SK-N-SH (cell line): ENCODE data around the gene ANLN. TPM values are rescaled to one million over a fixed set of nuclear protein-coding genes. Genes with fewer than 3 reads are reported as not detected.

Experiments used
- CTCF ChIA-PET: fragments of 300-600, 350-600 bp; formaldehyde crosslinking; extraction: SDS; loops from one replicate; lab custom pipeline; 2021; lab: Yijun Ruan, JAX
- POLR2A ChIA-PET: fragments of 350-600 bp; sonication (Branson Sonifier 250); formaldehyde crosslinking; extraction: SDS; loops from one replicate; lab custom pipeline; 2020; ENCODE audit warnings: antibody characterized with exemption, inconsistent platforms; lab: Yijun Ruan, JAX
- DNase-seq: peaks from one replicate; pipeline ENCODE4 v3.0.0; 2012
- H2AFZ ChIP-seq: fragments of 200-600 bp; sonication (generic); 2 replicates; pipeline ENCODE4 v1.8.1; 2016; ENCODE audit warnings: antibody characterized with exemption, mild to moderate bottlenecking, low read depth
- H3F3A ChIP-seq: fragments of 200-600 bp; sonication (generic); replicated peaks from 2 replicates; pipeline ENCODE3; 2016; ENCODE audit warnings: antibody characterized with exemption, mild to moderate bottlenecking; ENCODE audit not compliant: insufficient read depth
- H3K27ac ChIP-seq, 2 experiments: fragments of 200-500 bp in 1 of 2; fragments of 200-600 bp in 1 of 2; sonication (Bioruptor generic) in 1 of 2; sonication (generic), shearing (Covaris generic) in 1 of 2; 2 replicates each; pipeline versions ENCODE4 v1.5.1 to v1.6.1; 2014 to 2016; ENCODE audit warnings: low read depth in 2 of 2, inconsistent platforms in 1 of 2, low read length in 1 of 2, mild to moderate bottlenecking in 1 of 2, mixed read lengths in 1 of 2
- H3K27me3 ChIP-seq: fragments of 200-600 bp; sonication (generic), shearing (Covaris generic); 2 replicates; pipeline ENCODE4 v1.6.1; 2016; ENCODE audit warnings: mixed run types; ENCODE audit not compliant: insufficient read depth
- H3K36me3 ChIP-seq, 2 experiments: fragments of 200-500 bp in 1 of 2; fragments of 200-600 bp in 1 of 2; sonication (Bioruptor generic) in 1 of 2; sonication (generic) in 1 of 2; replicated peaks in 1 of 2; 2 replicates each; pipeline versions ENCODE3 to v1.5.1; 2014 to 2016; ENCODE audit warnings: low read length in 1 of 2, mild to moderate bottlenecking in 1 of 2; ENCODE audit not compliant: insufficient read depth in 2 of 2, control insufficient read depth in 1 of 2
- H3K4me1 ChIP-seq, 2 experiments: fragments of 200-500 bp in 1 of 2; fragments of 200-600 bp in 1 of 2; sonication (Bioruptor generic) in 1 of 2; sonication (generic), shearing (Covaris generic) in 1 of 2; 2 replicates each; pipeline versions ENCODE4 v1.5.1 to v1.6.1; 2014 to 2016; ENCODE audit warnings: low read depth in 1 of 2, low read length in 1 of 2, mixed run types in 1 of 2; ENCODE audit not compliant: insufficient read depth in 2 of 2, control insufficient read depth in 1 of 2
- H3K4me2 ChIP-seq: fragments of 200-600 bp; sonication (generic), shearing (Covaris generic); 2 replicates; pipeline ENCODE4 v1.6.1; 2017; ENCODE audit warnings: mixed run types
- H3K4me3 ChIP-seq, 2 experiments: fragments of 200-500 bp in 1 of 2; fragments of 200-600 bp in 1 of 2; sonication (Bioruptor generic) in 1 of 2; sonication (generic), shearing (Covaris generic) in 1 of 2; 2 replicates each; pipeline versions ENCODE4 v1.5.1 to v1.8.1; 2014 to 2016; ENCODE audit warnings: low read depth in 2 of 2, inconsistent platforms in 1 of 2, low read length in 1 of 2, mild to moderate bottlenecking in 1 of 2, mixed read lengths in 1 of 2, moderate library complexity in 1 of 2
- H3K79me2 ChIP-seq: fragments of 200-600 bp; sonication (generic); 2 replicates; pipeline ENCODE4 v1.8.1; 2017; ENCODE audit warnings: mild to moderate bottlenecking; ENCODE audit not compliant: insufficient read depth
- H3K9ac ChIP-seq: fragments of 200-600 bp; sonication (generic); 2 replicates; pipeline ENCODE4 v1.6.1; 2017; ENCODE audit warnings: mixed run types
- H3K9me2 ChIP-seq: fragments of 200-600 bp; sonication (generic); 2 replicates; pipeline ENCODE4 v1.6.1; 2017; ENCODE audit warnings: mixed run types
- H3K9me3 ChIP-seq: fragments of 200-600 bp; sonication (generic); 2 replicates; pipeline ENCODE4 v1.6.1; 2017; ENCODE audit warnings: mixed run types, mild to moderate bottlenecking, moderate library complexity
- H4K20me1 ChIP-seq: fragments of 200-600 bp; sonication (generic); 2 replicates; pipeline ENCODE4 v1.6.1; 2017; ENCODE audit warnings: mild to moderate bottlenecking, mixed run types; ENCODE audit not compliant: insufficient read depth
- ELF1 ChIP-seq: IDR thresholded peaks from 2 replicates; pipeline ENCODE4 v1.4.0; 2012
- EP300 ChIP-seq, 2 experiments: IDR thresholded peaks; 2 replicates each; pipeline versions ENCODE4 v1.4.0 to v1.6.1; 2012; ENCODE audit warnings: borderline replicate concordance in 1 of 2, low read depth in 1 of 2, low read length in 1 of 2
- GABPA ChIP-seq: IDR thresholded peaks from 2 replicates; pipeline ENCODE4 v1.4.0; 2012; ENCODE audit warnings: low read depth, mild to moderate bottlenecking
- JUND ChIP-seq: IDR thresholded peaks from 2 replicates; pipeline ENCODE4 v1.4.0; 2012
- NFIC ChIP-seq: IDR thresholded peaks from 2 replicates; pipeline ENCODE4 v1.4.0; 2012; ENCODE audit warnings: borderline replicate concordance
- NRF1 ChIP-seq: IDR thresholded peaks from 2 replicates; pipeline ENCODE4 v1.6.1; 2012; ENCODE audit warnings: low read depth, mild to moderate bottlenecking, low read length
- RAD21 ChIP-seq: IDR thresholded peaks from 2 replicates; pipeline ENCODE4 v1.6.1; 2012; ENCODE audit warnings: mild to moderate bottlenecking, low read length
- RXRA ChIP-seq: IDR thresholded peaks from 2 replicates; pipeline ENCODE4 v1.4.0; 2012; ENCODE audit warnings: low read depth, mild to moderate bottlenecking, borderline replicate concordance
- TCF12 ChIP-seq: IDR thresholded peaks from 2 replicates; pipeline ENCODE4 v1.4.0; 2012
- WGBS: methylation state at CpG from one replicate; pipeline ENCODE4 v1.1.6; 2017; ENCODE audit warnings: low lambda C conversion rate; 5-methylcytosine and 5-hydroxymethylcytosine counted together
- polyA plus RNA-seq, 3 experiments: library from polyadenylated mRNA; depleted of rRNA; stranded (reverse); fragments of >200 nt; gene quantifications; 2 replicates each; pipeline ENCODE4 v1.2.3, GENCODE V29; 2012
- TF ChIP-seq, protein P1 (sequence below): IDR thresholded peaks from 2 replicates; pipeline ENCODE4 v1.4.0; 2012; ENCODE audit warnings: low read depth, borderline replicate concordance
- TF ChIP-seq, protein P2 (sequence below): fragments of 150-350 bp; IDR thresholded peaks from 2 replicates; pipeline ENCODE4 v1.6.1; 2016; ENCODE audit warnings: mild to moderate bottlenecking, low read depth, low read length
- TF ChIP-seq, protein P3 (sequence below): IDR thresholded peaks from 2 replicates; pipeline ENCODE4 v1.4.0; 2012; ENCODE audit warnings: low read depth

ANLN gene
- polyA plus RNA-seq, 1 of the 3 experiments (the other 2 are of a cell fraction) = 17.1 TPM

DNA sequence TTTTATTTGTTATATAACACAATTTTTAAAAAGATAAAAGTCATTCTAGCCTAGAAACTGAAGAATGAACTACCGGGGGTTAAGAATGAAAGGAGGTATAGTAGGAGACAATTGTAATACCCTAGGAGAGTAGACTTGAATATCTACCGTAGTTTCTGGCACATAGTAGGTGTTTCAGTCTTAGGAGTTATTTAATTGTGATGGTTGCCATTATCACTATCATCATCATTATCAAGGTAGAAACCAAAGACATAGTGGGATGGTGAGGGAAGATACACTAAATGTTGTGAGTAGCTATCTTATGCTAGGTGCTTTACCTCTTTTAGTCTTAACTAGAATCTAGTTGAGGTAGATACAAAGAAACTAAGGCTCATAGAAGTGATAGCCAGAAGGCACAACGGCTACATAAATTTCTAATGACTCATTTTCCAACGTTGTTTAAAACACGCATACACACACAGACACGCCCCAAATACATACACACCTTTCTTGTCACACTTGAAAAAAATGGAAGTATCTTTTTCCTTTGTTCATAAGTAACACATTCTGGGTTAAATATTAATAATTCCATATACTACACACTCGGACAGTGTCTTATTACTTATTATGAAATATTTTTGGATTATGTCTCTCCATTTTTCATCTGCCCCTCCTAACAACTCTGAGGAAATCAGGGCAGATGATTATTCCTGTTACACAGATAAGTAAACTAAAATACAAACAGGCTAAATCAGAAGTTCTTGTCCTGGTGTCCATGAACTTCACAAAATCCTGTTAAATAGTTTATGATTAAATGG, 2.0 kb upstream of the ANLN start:
- H4K20me1 ChIP-seq = no peaks in the 10 kb centered on the region
- peaks cover 12% of the 10 kb centered on the region for H3F3A ChIP-seq
- no peak overlapping the region for H3K4me3 ChIP-seq
- no peaks in the 10 kb centered on the region for H3K9me3 ChIP-seq
- H3K27me3 ChIP-seq = no peaks in the 10 kb centered on the region
- CTCF ChIA-PET = interaction anchor here (1.0 to 5.8 kb wide), 5 partner anchors 20 to 794 kb away, joined by 3 to 33 read pairs (median 6); a partner anchor contains a TSS
- peaks cover 8 to 13% of the 10 kb centered on the region in 2 experiments; a peak in 3 of 4 replicates for H3K4me1 ChIP-seq
- no peaks in the 10 kb centered on the region for H3K36me3 ChIP-seq
- WGBS = 78% methylated on average over 7 of the region's 7 CpGs
- TF ChIP-seq, protein P1, sequence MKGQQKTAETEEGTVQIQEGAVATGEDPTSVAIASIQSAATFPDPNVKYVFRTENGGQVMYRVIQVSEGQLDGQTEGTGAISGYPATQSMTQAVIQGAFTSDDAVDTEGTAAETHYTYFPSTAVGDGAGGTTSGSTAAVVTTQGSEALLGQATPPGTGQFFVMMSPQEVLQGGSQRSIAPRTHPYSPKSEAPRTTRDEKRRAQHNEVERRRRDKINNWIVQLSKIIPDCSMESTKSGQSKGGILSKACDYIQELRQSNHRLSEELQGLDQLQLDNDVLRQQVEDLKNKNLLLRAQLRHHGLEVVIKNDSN = no peak
- TF ChIP-seq EP300 (IDR thresholded peaks at IDR 0.05; ENCODE audit: borderline replicate concordance in 1 of 2, low read depth in 1 of 2, low read length in 1 of 2) (no peak), ELF1 (no peak)
- TF ChIP-seq, protein P2, sequence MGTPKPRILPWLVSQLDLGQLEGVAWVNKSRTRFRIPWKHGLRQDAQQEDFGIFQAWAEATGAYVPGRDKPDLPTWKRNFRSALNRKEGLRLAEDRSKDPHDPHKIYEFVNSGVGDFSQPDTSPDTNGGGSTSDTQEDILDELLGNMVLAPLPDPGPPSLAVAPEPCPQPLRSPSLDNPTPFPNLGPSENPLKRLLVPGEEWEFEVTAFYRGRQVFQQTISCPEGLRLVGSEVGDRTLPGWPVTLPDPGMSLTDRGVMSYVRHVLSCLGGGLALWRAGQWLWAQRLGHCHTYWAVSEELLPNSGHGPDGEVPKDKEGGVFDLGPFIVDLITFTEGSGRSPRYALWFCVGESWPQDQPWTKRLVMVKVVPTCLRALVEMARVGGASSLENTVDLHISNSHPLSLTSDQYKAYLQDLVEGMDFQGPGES = no peak
- peaks cover 29% of the 10 kb centered on the region for H3K79me2 ChIP-seq
- no peaks in the 10 kb centered on the region for H3K9me2 ChIP-seq
- POLR2A ChIA-PET = no interaction called here
- H3K27ac ChIP-seq = no peak overlapping the region
- DNase-seq = no peak
- H3K4me2 ChIP-seq = no peak overlapping the region
- H3K9ac ChIP-seq = no peak overlapping the region
- H2AFZ ChIP-seq = peak overlapping the region; percentile 14; the same call in 1 of the 2 replicates

DNA sequence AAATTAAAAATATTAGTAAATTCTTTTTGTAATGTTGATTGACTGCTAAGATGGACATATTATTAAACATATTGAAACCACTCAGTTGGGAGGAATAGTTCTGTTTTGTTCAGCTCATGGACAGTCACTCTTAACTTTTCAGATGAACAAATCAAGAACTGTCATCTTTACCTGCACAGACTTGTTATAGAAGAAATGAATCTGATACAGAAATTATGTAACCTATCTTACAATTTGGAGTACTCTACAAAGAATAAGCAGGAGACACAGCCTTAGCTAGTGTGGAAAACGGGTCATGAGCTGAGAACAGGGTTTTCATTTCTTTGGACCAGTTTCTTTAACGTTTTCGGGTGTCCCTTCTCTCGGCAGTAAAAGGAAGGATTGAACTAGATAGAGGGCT, 1.2 kb upstream of the ANLN start:
- peaks cover 37% of the 10 kb centered on the region for H3K79me2 ChIP-seq
- peaks cover 13 to 18% of the 10 kb centered on the region in 2 experiments for H3K4me1 ChIP-seq
- no peak overlapping the region for H3K27ac ChIP-seq
- peaks cover 3% of the 10 kb centered on the region; the same call in 1 of the 2 replicates for H4K20me1 ChIP-seq
- H3K4me2 ChIP-seq = no peak overlapping the region
- POLR2A ChIA-PET = no interaction called here
- WGBS = 89% methylated on average over 4 of the region's 4 CpGs
- H3K36me3 ChIP-seq = no peaks in the 10 kb centered on the region
- no peak overlapping the region for H3K4me3 ChIP-seq
- TF ChIP-seq GABPA (no peak), RXRA (no peak), TCF12 (no peak), RAD21 (no peak), NFIC (no peak), ELF1 (no peak), JUND (no peak), NRF1 (no peak)
- TF ChIP-seq, protein P3, sequence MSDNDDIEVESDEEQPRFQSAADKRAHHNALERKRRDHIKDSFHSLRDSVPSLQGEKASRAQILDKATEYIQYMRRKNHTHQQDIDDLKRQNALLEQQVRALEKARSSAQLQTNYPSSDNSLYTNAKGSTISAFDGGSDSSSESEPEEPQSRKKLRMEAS = no peak
- TF ChIP-seq, protein P2 = no peak
- TF ChIP-seq, all 33 proteins: peak for 0
- Histone ChIP-seq H3K9ac (no peak overlapping the region), H2AFZ (0 out of 2 replicates have a peak overlapping the region, but pooled peaks have one; percentile 20), H3K9me3 (no peaks in the 10 kb centered on the region), H3F3A (peaks cover 20% of the 10 kb centered on the region), H3K9me2 (no peaks in the 10 kb centered on the region), H3K27me3 (no peaks in the 10 kb centered on the region)
- CTCF ChIA-PET = interaction anchor here (1.0 to 5.8 kb wide), 5 partner anchors 13 to 793 kb away, joined by 3 to 33 read pairs (median 6); a partner anchor contains a TSS
- DNase-seq = no peak
